RPMI7951 (cell line): ENCODE measurements around the gene RMI2. TPM values are rescaled to one million over a fixed set of nuclear protein-coding genes. Genes with fewer than 3 reads are reported as not detected.

Experiments used
- DNase-seq: peaks from one replicate; pipeline ENCODE4 v3.0.0-alpha.2; 2012; ENCODE audit warnings: low read depth
- total RNA-seq: library from RNA; depleted of rRNA; stranded (reverse); fragments of >200 nt; shearing (Covaris generic); gene quantifications from 2 replicates; pipeline ENCODE4 v1.2.3, GENCODE V29; 2014; rRNA removed

The RMI2 gene
- total RNA-seq, 1 experiment from 2014 or later = 33.4 TPM

- no peak for DNase-seq
Measured at GRCh38 chr16:11398851-11399250, 53.6 kb downstream of the RMI2 start.

DNA sequence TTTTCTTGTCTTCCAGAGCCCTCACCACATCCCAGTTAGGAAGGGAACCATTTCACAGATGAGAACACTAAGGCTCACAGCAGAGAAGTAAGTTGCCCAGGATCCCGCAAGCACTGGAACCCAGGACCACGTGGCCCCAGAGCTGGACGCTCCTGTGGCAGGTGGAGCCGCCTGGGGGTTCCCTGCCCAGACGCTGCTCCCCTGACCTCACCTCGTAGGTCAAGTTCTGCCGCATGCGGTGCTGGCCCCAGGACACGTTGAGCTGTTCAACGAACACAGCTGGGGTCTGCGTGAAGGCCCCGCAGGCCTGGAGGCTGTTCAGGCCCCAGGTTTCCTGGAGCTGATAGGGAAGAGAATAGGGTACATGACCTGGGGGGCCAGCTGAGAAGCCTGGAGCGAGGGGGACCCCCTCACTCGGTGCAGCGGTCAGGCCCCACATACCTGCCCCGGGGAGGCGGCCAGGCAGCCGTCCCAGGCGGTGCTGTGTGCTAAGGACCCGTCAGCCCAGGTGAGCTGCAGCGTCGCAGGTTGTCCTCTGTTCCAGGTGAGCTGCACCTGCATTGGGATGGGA is 54.1 kb downstream of the RMI2 start:
- no peak for DNase-seq

DNA sequence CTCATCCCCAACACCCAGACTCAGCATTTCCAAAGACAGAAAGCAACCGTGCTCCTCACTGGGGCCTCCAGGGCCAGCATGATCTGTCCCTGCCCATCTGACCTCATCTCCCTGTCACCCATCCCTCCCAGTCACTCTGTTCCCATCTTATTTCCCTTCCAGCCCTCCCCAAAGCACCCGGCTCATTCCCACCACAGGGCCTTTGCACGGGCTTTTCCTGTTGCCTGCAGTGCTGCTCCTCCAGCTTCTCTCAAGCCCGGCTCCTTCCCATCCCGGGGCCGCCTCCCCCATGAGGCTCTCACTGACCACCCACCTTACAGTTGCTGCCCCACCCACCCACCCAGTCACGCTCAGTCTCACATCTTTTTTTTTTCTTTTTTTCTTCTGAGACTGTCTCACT is 54.8 kb downstream of the RMI2 start:
- DNase-seq = no peak

Other genes with a start within 250 kb of the RMI2 start
- gene SOCS1, start 89.3 kb upstream of the RMI2 start, total RNA-seq = 17.1 and 21.2 TPM in 2 replicates
- not detected in 2 replicates for gene TNP2, start 76.1 kb upstream of the RMI2 start, total RNA-seq
- gene PRM3, start 71.8 kb upstream of the RMI2 start, total RNA-seq = not detected in 2 replicates
- not detected in 2 replicates for gene PRM2, start 69.0 kb upstream of the RMI2 start, total RNA-seq
- gene PRM1, start 64.1 kb upstream of the RMI2 start, total RNA-seq = not detected in 2 replicates
- gene LITAF, start 241.5 kb downstream of the RMI2 start, total RNA-seq = 26.5 and 28.1 TPM in 2 replicates